HUDEP-2 (cell line): ENCODE measurements around the gene NARS2.
"Not testable (repeated sequence)": the region's sequence is repeated elsewhere in the genome, so short reads cannot be mapped to it uniquely, and the experiment has no call there.

Experiments used
- DNase-seq, 76 experiments: peaks; one replicate each; lab custom pipeline; 2025; ENCODE audit not compliant: unreplicated experiment in 76 of 76; lab: John Stamatoyannopoulos, UW

NARS2 gene

GRCh38 chr11:78499971-78500370 is 74.7 kb downstream of the NARS2 start:
- no peak for DNase-seq

GRCh38 chr11:78497293-78497692 is 77.4 kb downstream of the NARS2 start:
- no peak for DNase-seq

- DNase-seq: no peak
Measured at GRCh38 chr11:78493413-78493975, 81.2 kb downstream of the NARS2 start.

- no peak for DNase-seq
Measured at GRCh38 chr11:78492973-78493372, 81.7 kb downstream of the NARS2 start.

GRCh38 chr11:78489184-78489583 is 85.5 kb downstream of the NARS2 start:
- DNase-seq: no peak

GRCh38 chr11:78478536-78478935 is 96.1 kb downstream of the NARS2 start:
- no peak for DNase-seq

GRCh38 chr11:78476066-78476465 is 98.6 kb downstream of the NARS2 start:
- peak in 32 of 76 experiments; percentile 1 to 42 (median 9) for DNase-seq

- no peak for DNase-seq
Measured at GRCh38 chr11:78474451-78474850, 100.2 kb downstream of the NARS2 start.

GRCh38 chr11:78472905-78473304 is 101.8 kb downstream of the NARS2 start:
- DNase-seq: no peak

- DNase-seq: no peak
Measured at GRCh38 chr11:78472382-78472781, 102.3 kb downstream of the NARS2 start.

GRCh38 chr11:78470861-78471442 is 103.7 kb downstream of the NARS2 start:
- no peak for DNase-seq

- no peak for DNase-seq
Measured at GRCh38 chr11:78469896-78470295, 104.8 kb downstream of the NARS2 start.

- no peak for DNase-seq
Measured at GRCh38 chr11:78467931-78468330, 106.7 kb downstream of the NARS2 start.

GRCh38 chr11:78467370-78467769 is 107.3 kb downstream of the NARS2 start:
- no peak for DNase-seq

- no peak for DNase-seq
Measured at GRCh38 chr11:78465169-78465942, 109.3 kb downstream of the NARS2 start.

- not testable (repeated sequence) for DNase-seq
Measured at GRCh38 chr11:78464787-78465168, 109.9 kb downstream of the NARS2 start.

GRCh38 chr11:78460471-78460870 is 114.2 kb downstream of the NARS2 start:
- no peak for DNase-seq

- no peak for DNase-seq
Measured at GRCh38 chr11:78459738-78460137, 114.9 kb downstream of the NARS2 start.

- no peak for DNase-seq
Measured at GRCh38 chr11:78457448-78457847, 117.2 kb downstream of the NARS2 start.

GRCh38 chr11:78453140-78453935 is 121.3 kb downstream of the NARS2 start:
- no peak for DNase-seq
